KMS-11 (cell line): Measurements from ENCODE around the gene FEM1A.
A peak's percentile ranks its signal among the peaks of the same experiment; 100 is the strongest.

Source experiments
- H2AFZ ChIP-seq: fragments of 200-600 bp; sonication (generic); 2 replicates; pipeline ENCODE4 v1.6.1; 2016; ENCODE audit warnings: antibody characterized with exemption, mixed run types, low read depth
- H3K27ac ChIP-seq: fragments of 200-600 bp; sonication (generic); 2 replicates; pipeline ENCODE4 v1.6.1; 2016; ENCODE audit warnings: mild to moderate bottlenecking, mixed run types
- H3K27me3 ChIP-seq: fragments of 200-600 bp; sonication (generic); 2 replicates; pipeline ENCODE4 v1.6.1; 2017; ENCODE audit warnings: mild to moderate bottlenecking, low read depth, mixed run types, moderate library complexity; ENCODE audit not compliant: insufficient read depth
- H3K36me3 ChIP-seq: fragments of 200-600 bp; sonication (generic); 2 replicates; pipeline ENCODE4 v1.6.1; 2017; ENCODE audit warnings: mild to moderate bottlenecking, mixed run types; ENCODE audit not compliant: insufficient read depth
- H3K4me1 ChIP-seq: fragments of 200-600 bp; sonication (generic); 2 replicates; pipeline ENCODE4 v1.6.1; 2016; ENCODE audit warnings: mild to moderate bottlenecking, low read depth, mixed run types; ENCODE audit not compliant: poor library complexity, severe bottlenecking
- H3K4me2 ChIP-seq: fragments of 200-600 bp; sonication (generic); 2 replicates; pipeline ENCODE4 v1.7.0; 2016; ENCODE audit warnings: mild to moderate bottlenecking, mixed run types
- H3K4me3 ChIP-seq: fragments of 200-600 bp; sonication (generic); IDR thresholded peaks from 2 replicates; pipeline ENCODE4 v1.6.1; 2017; ENCODE audit warnings: low read depth, low read length, mixed read lengths; ENCODE audit not compliant: insufficient read depth
- H3K79me2 ChIP-seq: fragments of 200-600 bp; sonication (generic); 2 replicates; pipeline ENCODE4 v1.6.1; 2016; ENCODE audit warnings: low read depth, mixed run types; ENCODE audit not compliant: insufficient read depth
- H3K9ac ChIP-seq: fragments of 200-600 bp; sonication (generic); 2 replicates; pipeline ENCODE4 v1.6.1; 2016; ENCODE audit warnings: mild to moderate bottlenecking, mixed run types
- H4K20me1 ChIP-seq: fragments of 200-600 bp; sonication (generic); 2 replicates; pipeline ENCODE4 v1.6.1; 2016; ENCODE audit warnings: mild to moderate bottlenecking, mixed run types; ENCODE audit not compliant: insufficient read depth
- TF ChIP-seq, protein P1 (sequence below): fragments of 200-600 bp; sonication (generic); conservative IDR thresholded peaks from 2 replicates; pipeline ENCODE4 v1.6.1; 2017; ENCODE audit warnings: low read depth, mild to moderate bottlenecking, antibody characterized with exemption, low read length, moderate library complexity, mixed read lengths

FEM1A gene

GRCh38 chr19:4806384-4806783 is 14.8 kb downstream of the FEM1A start:
- no peak overlapping the region for H2AFZ ChIP-seq
- no peaks in the 10 kb centered on the region for H4K20me1 ChIP-seq
- no peak overlapping the region for H3K4me2 ChIP-seq
- no peaks in the 10 kb centered on the region for H3K36me3 ChIP-seq
- H3K4me3 ChIP-seq = no peak overlapping the region
- no peak overlapping the region for H3K9ac ChIP-seq
- H3K27me3 ChIP-seq = no peaks in the 10 kb centered on the region
- TF ChIP-seq, protein P1, sequence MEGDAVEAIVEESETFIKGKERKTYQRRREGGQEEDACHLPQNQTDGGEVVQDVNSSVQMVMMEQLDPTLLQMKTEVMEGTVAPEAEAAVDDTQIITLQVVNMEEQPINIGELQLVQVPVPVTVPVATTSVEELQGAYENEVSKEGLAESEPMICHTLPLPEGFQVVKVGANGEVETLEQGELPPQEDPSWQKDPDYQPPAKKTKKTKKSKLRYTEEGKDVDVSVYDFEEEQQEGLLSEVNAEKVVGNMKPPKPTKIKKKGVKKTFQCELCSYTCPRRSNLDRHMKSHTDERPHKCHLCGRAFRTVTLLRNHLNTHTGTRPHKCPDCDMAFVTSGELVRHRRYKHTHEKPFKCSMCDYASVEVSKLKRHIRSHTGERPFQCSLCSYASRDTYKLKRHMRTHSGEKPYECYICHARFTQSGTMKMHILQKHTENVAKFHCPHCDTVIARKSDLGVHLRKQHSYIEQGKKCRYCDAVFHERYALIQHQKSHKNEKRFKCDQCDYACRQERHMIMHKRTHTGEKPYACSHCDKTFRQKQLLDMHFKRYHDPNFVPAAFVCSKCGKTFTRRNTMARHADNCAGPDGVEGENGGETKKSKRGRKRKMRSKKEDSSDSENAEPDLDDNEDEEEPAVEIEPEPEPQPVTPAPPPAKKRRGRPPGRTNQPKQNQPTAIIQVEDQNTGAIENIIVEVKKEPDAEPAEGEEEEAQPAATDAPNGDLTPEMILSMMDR = no peak
- peaks cover 3% of the 10 kb centered on the region for H3K4me1 ChIP-seq
- H3K27ac ChIP-seq = no peak overlapping the region
- no peaks in the 10 kb centered on the region for H3K79me2 ChIP-seq

DNA sequence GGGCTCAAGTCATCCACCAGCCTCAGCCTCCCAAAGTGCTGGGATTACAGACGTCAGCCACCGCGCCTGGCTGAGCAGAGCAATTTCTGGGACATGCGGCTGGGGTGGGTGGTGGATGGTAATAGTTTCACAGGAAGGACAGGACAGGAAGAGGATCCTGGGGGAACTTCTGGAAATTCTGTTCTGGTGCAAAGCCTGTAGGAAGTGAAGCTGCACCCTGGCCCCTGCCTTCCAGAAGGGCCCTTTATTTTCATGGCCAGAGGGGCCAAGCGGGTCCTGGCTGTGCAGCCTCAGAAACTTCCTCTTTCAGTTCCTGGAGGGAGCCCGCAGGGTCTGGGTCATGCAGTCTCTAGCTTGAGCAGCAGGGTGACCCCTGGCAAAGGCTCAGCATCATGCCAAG is 15.7 kb downstream of the FEM1A start:
- Histone ChIP-seq H3K36me3 (no peaks in the 10 kb centered on the region), H3K79me2 (no peaks in the 10 kb centered on the region), H3K4me2 (no peak overlapping the region), H3K4me3 (no peak overlapping the region), H3K27me3 (no peaks in the 10 kb centered on the region), H3K4me1 (peaks cover 3% of the 10 kb centered on the region), H3K27ac (no peak overlapping the region), H2AFZ (no peak overlapping the region), H4K20me1 (no peaks in the 10 kb centered on the region), H3K9ac (no peak overlapping the region)
- TF ChIP-seq, protein P1 = no peak

DNA sequence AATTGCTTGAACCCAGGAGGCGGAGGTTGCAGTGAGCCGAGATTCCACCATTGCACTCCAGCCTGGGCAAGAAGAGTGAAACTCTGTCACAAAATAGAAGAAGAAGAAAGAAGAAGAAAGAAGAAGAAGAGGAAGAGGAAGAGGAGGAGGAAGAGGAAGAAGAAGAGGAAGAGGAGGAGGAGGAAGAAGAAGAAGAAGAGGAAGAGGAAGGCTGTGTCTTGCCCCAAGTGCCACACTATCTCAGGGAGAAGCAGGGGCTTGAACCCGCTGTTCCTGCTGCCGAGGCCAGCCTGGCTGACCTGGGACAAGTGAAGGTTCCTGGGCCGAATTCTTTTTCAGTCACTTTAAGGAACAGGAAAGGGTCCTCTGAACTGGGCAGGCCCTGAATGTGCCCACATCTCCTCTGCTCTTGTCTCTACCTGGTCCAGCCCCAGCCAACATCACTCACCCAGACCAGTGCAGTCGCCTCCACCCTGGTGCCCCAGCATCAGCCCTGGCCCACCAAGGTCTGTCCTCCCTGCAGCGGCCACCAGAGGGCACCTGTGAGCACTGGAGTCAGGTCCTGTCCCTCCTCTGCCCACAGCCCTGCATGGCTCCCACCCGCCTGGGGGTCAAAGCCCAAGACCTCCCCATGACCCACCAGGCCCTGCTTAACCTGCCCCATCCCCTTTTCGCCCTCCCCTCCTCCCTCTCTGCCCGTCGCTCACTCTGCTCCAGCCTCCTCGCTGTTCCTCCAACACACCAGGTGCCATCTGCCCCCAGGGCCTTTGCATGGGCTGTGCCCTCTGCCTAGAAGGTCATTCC is 20.0 kb downstream of the FEM1A start:
- no peak overlapping the region for H3K27ac ChIP-seq

GRCh38 chr19:4814625-4815425 is 23.3 kb downstream of the FEM1A start:
- H3K36me3 ChIP-seq = no peaks in the 10 kb centered on the region
- no peak overlapping the region for H3K4me3 ChIP-seq
- TF ChIP-seq, protein P1 = no peak
- no peaks in the 10 kb centered on the region for H3K27me3 ChIP-seq
- peaks cover 36% of the 10 kb centered on the region for H3K4me1 ChIP-seq
- no peaks in the 10 kb centered on the region for H4K20me1 ChIP-seq
- H2AFZ ChIP-seq = peak overlapping the region; percentile 36; the same call in 1 of the 2 replicates
- H3K27ac ChIP-seq = no peak overlapping the region
- H3K9ac ChIP-seq = no peak overlapping the region
- no peaks in the 10 kb centered on the region for H3K79me2 ChIP-seq
- H3K4me2 ChIP-seq = 0 out of 2 replicates have a peak overlapping the region, but pooled peaks have one; percentile 67

More for the DNA sequence above, 20.0 kb downstream of the FEM1A start:
- Histone ChIP-seq H3K9ac (no peak overlapping the region), H3K36me3 (no peaks in the 10 kb centered on the region), H3K79me2 (no peaks in the 10 kb centered on the region), H3K27me3 (no peaks in the 10 kb centered on the region), H2AFZ (no peak overlapping the region), H3K4me2 (no peak overlapping the region), H4K20me1 (no peaks in the 10 kb centered on the region), H3K4me1 (peaks cover 39% of the 10 kb centered on the region), H3K4me3 (no peak overlapping the region)
- TF ChIP-seq, protein P1 = peak; percentile 86
